Measurements from ENCODE around the gene DFFA. TPM values are rescaled to one million over a fixed set of nuclear protein-coding genes. Genes with fewer than 3 reads are reported as not detected.
A peak's percentile ranks its signal among the peaks of the same experiment; 100 is the strongest.

The DFFA gene
- total RNA-seq, 1 experiment from 2014 or later, result 49.7 TPM

DNA sequence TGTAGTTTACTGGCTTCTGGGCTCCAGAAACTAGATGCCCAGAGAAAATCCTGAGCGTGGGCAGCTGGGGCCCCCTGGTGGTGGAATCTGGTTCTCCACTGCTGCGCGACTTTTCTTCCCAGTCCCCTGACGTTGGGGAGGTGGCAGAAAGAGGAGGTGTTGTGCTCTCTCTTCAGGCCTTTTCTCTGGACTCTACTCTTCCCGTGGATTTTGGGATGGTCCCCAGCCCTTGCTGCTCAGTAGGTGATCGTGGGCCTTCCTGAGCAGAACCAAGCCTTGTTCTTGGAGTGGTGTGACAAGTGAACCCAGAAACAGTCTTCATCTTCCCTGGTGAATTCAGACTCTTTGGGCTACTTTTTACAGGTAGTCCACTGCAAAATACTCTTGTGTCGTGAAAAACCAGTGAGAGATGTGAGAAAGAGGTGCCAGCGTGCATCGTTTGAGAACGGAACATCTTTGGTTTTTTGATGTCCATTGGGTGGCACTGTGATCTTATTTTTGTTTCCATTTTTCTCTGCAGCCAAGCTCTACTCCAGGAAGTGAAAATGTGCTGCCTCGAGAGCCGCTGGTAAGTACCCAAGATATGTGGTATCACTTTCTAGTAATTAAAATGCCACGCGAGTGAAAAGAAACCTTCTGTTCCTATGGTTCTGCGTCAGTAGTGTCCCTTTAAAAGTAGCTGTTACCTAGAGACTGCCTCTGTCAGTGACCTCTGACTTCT lies 22.6 kb upstream of the DFFA start:
- Histone ChIP-seq H3K4me1 (ENCODE audit: insufficient read depth, low read length, poor library complexity, severe bottlenecking) (peaks cover 13% of the 10 kb centered on the region), H3K9me3 (ENCODE audit: low read depth, low read length, poor library complexity, severe bottlenecking) (no peaks in the 10 kb centered on the region), H3K36me3 (ENCODE audit: insufficient read depth, low read length, poor library complexity, severe bottlenecking) (no peaks in the 10 kb centered on the region), H3K27me3 (replicated peaks; ENCODE audit: insufficient read depth, low read depth, low read length, poor library complexity) (no peaks in the 10 kb centered on the region), H3K27ac (ENCODE audit: low read depth, low read length, poor library complexity, severe bottlenecking) (peak overlapping the region; percentile 6), H3K4me3 (ENCODE audit: low read depth, low read length, poor library complexity, severe bottlenecking) (peak overlapping the region; percentile 36)
- CTCF ChIA-PET, result interaction anchor here (0.8 to 2.9 kb wide), 5 partner anchors 13 to 447 kb away, joined by 3 to 24 read pairs (median 3); partner anchors contain the start of gene CENPS
- DNase-seq (ENCODE audit: low spot score), result peak; percentile 76
- no TSS peak for BruUV-seq (replicated peaks)
- POLR2A ChIA-PET (ENCODE audit: low non-redundant PET), result no interaction called here
- intact Hi-C loops (cut with micrococcal nuclease; ENCODE audit: unreplicated experiment), result loop anchor here (1.0 to 2.0 kb wide), 2 partner anchors 65 to 118 kb away; partner anchors contain the start of gene CENPS
- TF ChIP-seq, protein P1, sequence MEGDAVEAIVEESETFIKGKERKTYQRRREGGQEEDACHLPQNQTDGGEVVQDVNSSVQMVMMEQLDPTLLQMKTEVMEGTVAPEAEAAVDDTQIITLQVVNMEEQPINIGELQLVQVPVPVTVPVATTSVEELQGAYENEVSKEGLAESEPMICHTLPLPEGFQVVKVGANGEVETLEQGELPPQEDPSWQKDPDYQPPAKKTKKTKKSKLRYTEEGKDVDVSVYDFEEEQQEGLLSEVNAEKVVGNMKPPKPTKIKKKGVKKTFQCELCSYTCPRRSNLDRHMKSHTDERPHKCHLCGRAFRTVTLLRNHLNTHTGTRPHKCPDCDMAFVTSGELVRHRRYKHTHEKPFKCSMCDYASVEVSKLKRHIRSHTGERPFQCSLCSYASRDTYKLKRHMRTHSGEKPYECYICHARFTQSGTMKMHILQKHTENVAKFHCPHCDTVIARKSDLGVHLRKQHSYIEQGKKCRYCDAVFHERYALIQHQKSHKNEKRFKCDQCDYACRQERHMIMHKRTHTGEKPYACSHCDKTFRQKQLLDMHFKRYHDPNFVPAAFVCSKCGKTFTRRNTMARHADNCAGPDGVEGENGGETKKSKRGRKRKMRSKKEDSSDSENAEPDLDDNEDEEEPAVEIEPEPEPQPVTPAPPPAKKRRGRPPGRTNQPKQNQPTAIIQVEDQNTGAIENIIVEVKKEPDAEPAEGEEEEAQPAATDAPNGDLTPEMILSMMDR (conservative IDR thresholded peaks at IDR 0.05; ENCODE audit: low read depth, low read length), result peak; percentile 96
- TF ChIP-seq EZH2 (IDR thresholded peaks at IDR 0.05; ENCODE audit: borderline replicate concordance, low read depth, low read length, poor library complexity, severe bottlenecking), result no peak

DNA sequence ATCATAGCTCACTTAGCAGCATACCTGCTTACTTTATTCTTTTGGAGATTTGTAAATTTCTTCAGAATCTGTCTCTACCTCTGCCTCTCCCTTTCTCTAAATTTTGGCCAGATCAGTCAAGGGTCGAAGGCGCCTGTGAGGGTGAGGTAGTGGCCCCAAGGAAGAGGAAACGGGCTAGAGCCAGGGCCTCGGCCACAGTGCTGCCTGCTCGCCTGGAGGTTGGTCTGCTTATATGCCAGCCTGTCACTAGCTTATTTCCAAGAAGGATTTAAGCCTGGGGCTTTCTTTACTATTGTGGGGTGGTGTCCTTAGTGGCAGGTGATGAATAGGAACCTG lies 22.1 kb upstream of the DFFA start:
- TF ChIP-seq EZH2 (IDR thresholded peaks at IDR 0.05; ENCODE audit: borderline replicate concordance, low read depth, low read length, poor library complexity, severe bottlenecking), result no peak
- TF ChIP-seq, protein P1 (conservative IDR thresholded peaks at IDR 0.05; ENCODE audit: low read depth, low read length), result no peak
- no peak overlapping the region for H3K27ac ChIP-seq (ENCODE audit: low read depth, low read length, poor library complexity, severe bottlenecking)
- POLR2A ChIA-PET (ENCODE audit: low non-redundant PET), result no interaction called here
- no peak overlapping the region for H3K4me3 ChIP-seq (ENCODE audit: low read depth, low read length, poor library complexity, severe bottlenecking)
- peaks cover 13% of the 10 kb centered on the region for H3K4me1 ChIP-seq (ENCODE audit: insufficient read depth, low read length, poor library complexity, severe bottlenecking)
- no peaks in the 10 kb centered on the region for H3K27me3 ChIP-seq (replicated peaks; ENCODE audit: insufficient read depth, low read depth, low read length, poor library complexity)
- CTCF ChIA-PET, result interaction anchor here (0.8 to 2.9 kb wide), 4 partner anchors 13 to 241 kb away, joined by 3 to 24 read pairs (median 4); partner anchors contain the start of gene CENPS
- intact Hi-C loops (cut with micrococcal nuclease; ENCODE audit: unreplicated experiment), result loop anchor here (1.0 to 2.0 kb wide), 2 partner anchors 64 to 118 kb away; partner anchors contain the start of gene CENPS
- H3K36me3 ChIP-seq (ENCODE audit: insufficient read depth, low read length, poor library complexity, severe bottlenecking), result no peaks in the 10 kb centered on the region
- H3K9me3 ChIP-seq (ENCODE audit: low read depth, low read length, poor library complexity, severe bottlenecking), result no peaks in the 10 kb centered on the region
- no TSS peak for BruUV-seq (replicated peaks)
- no peak for DNase-seq (ENCODE audit: low spot score)

DNA sequence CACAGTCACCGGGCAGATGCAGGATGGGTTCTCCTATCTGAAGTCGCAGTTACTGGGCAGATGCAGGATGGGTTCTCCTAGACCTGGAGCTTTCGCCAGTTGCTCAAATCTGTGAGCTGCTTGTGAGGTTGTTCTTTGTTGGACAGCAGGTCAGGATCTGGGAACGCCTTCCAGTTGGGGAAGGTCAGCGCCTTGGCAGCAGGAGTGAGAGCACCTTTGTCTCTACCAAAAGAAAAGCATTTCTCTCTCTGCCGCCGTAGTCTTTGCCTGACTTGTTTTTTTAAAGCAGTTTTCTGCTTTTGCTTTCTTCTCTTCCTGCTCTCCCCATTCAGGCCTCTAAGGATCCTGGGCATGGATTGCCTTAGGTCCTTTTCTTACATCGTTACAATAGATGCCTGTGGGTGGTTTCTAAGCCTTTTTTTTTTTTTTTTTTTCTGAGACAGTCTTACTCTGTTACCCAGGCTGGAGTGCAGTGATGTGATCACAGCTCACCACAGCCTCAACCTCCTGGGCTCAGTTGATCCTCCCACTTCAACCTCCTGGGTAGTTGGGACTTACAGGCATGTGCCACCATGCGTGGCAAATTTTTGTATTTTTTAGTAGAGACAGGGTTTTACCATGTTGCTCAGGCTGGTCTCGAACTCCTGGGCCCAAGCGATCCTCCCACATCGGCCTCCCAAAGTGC lies 18.1 kb upstream of the DFFA start:
- Histone ChIP-seq H3K36me3 (ENCODE audit: insufficient read depth, low read length, poor library complexity, severe bottlenecking) (no peaks in the 10 kb centered on the region), H3K4me1 (ENCODE audit: insufficient read depth, low read length, poor library complexity, severe bottlenecking) (peaks cover 11% of the 10 kb centered on the region), H3K4me3 (ENCODE audit: low read depth, low read length, poor library complexity, severe bottlenecking) (no peak overlapping the region), H3K27me3 (replicated peaks; ENCODE audit: insufficient read depth, low read depth, low read length, poor library complexity) (no peaks in the 10 kb centered on the region), H3K27ac (ENCODE audit: low read depth, low read length, poor library complexity, severe bottlenecking) (no peak overlapping the region), H3K9me3 (ENCODE audit: low read depth, low read length, poor library complexity, severe bottlenecking) (no peaks in the 10 kb centered on the region)
- CTCF ChIA-PET, result interaction anchor here (0.6 kb wide), 2 partner anchors 13 to 60 kb away, joined by 3 to 4 read pairs; partner anchors contain the start of gene CENPS
- no TSS peak for BruUV-seq (replicated peaks)
- no peak for DNase-seq (ENCODE audit: low spot score)
- intact Hi-C loops (cut with micrococcal nuclease; ENCODE audit: unreplicated experiment), result no loop called here
- POLR2A ChIA-PET (ENCODE audit: low non-redundant PET), result no interaction called here
- TF ChIP-seq, protein P1 (conservative IDR thresholded peaks at IDR 0.05; ENCODE audit: low read depth, low read length), result no peak
- no peak for TF ChIP-seq EZH2 (IDR thresholded peaks at IDR 0.05; ENCODE audit: borderline replicate concordance, low read depth, low read length, poor library complexity, severe bottlenecking)
